GM19468 (cell line): ENCODE results near the gene CCDC184.
"Not testable (repeated sequence)": the region's sequence is repeated elsewhere in the genome, so short reads cannot be mapped to it uniquely, and the experiment has no call there.

Experiments used
- ATAC-seq: cut with Tn5 transposase; IDR thresholded peaks from one replicate; pipeline ENCODE4 v1.9.1; 2021; ENCODE audit warnings: mild to moderate bottlenecking, moderate library complexity, moderate number of reproducible peaks; ENCODE audit not compliant: unreplicated experiment; ENCODE audit errors: extremely low read depth

The CCDC184 gene

GRCh38 chr12:48201516-48201915, 18.1 kb downstream of the CCDC184 start:
- no peak for ATAC-seq

GRCh38 chr12:48202766-48203165, 19.3 kb downstream of the CCDC184 start:
- no peak for ATAC-seq

GRCh38 chr12:48203192-48203591, 19.7 kb downstream of the CCDC184 start, which contains the start of gene OR10AD1:
OR10AD1 (minus strand) TSS chr12:48203292; CDS start chr12:48203292, 0 bp downstream.
- ATAC-seq: no peak

- not testable (repeated sequence) for ATAC-seq
Observed at GRCh38 chr12:48209495-48209894, 26.1 kb downstream of the CCDC184 start.

- ATAC-seq: no peak
Observed at GRCh38 chr12:48216785-48217184, 33.3 kb downstream of the CCDC184 start.

GRCh38 chr12:48219631-48220030, 36.2 kb downstream of the CCDC184 start:
- no peak for ATAC-seq

- no peak for ATAC-seq
Observed at GRCh38 chr12:48220701-48221100, 37.3 kb downstream of the CCDC184 start.

- ATAC-seq: no peak
Observed at GRCh38 chr12:48221645-48222044, 38.2 kb downstream of the CCDC184 start.

- ATAC-seq: not testable (repeated sequence)
Observed at GRCh38 chr12:48224533-48224932, 41.1 kb downstream of the CCDC184 start.

- ATAC-seq: not testable (repeated sequence)
Observed at GRCh38 chr12:48231169-48231958, 47.9 kb downstream of the CCDC184 start.
